Smooth muscle cell of the brain vasculature (primary cell): ENCODE data around the gene SMYD3.
A peak's percentile ranks its signal among the peaks of the same experiment; 100 is the strongest.
"Not testable (repeated sequence)": the region's sequence is repeated elsewhere in the genome, so short reads cannot be mapped to it uniquely, and the experiment has no call there.

Experiments used
- DNase-seq: peaks from one replicate; pipeline ENCODE4 v3.0.0-alpha.2; 2012; ENCODE audit warnings: low read depth, low spot score

Gene SMYD3

GRCh38 chr1:245742896-245743295 lies 764.2 kb downstream of the SMYD3 start:
- DNase-seq, result peak; percentile 18

- DNase-seq, result not testable (repeated sequence)
Observed at GRCh38 chr1:245740336-245740735, 766.7 kb downstream of the SMYD3 start.

GRCh38 chr1:245730801-245731200 lies 776.3 kb downstream of the SMYD3 start:
- no peak for DNase-seq

GRCh38 chr1:245728035-245728434 lies 779.0 kb downstream of the SMYD3 start:
- not testable (repeated sequence) for DNase-seq

GRCh38 chr1:245721488-245721887 lies 785.6 kb downstream of the SMYD3 start:
- DNase-seq, result no peak

GRCh38 chr1:245718951-245719350 lies 788.1 kb downstream of the SMYD3 start:
- DNase-seq, result no peak

GRCh38 chr1:245718123-245718522 lies 789.0 kb downstream of the SMYD3 start:
- DNase-seq, result no peak

GRCh38 chr1:245717611-245718010 lies 789.5 kb downstream of the SMYD3 start:
- no peak for DNase-seq

- DNase-seq, result no peak
Observed at GRCh38 chr1:245716561-245716960, 790.5 kb downstream of the SMYD3 start.

GRCh38 chr1:245715970-245716369 lies 791.1 kb downstream of the SMYD3 start:
- DNase-seq, result no peak

- DNase-seq, result no peak
Observed at GRCh38 chr1:245715291-245715701, 791.8 kb downstream of the SMYD3 start.

- DNase-seq, result not testable (repeated sequence)
Observed at GRCh38 chr1:245714027-245714426, 793.1 kb downstream of the SMYD3 start.

- DNase-seq, result no peak
Observed at GRCh38 chr1:245710961-245711903, 795.8 kb downstream of the SMYD3 start.

- DNase-seq, result no peak
Observed at GRCh38 chr1:245707941-245708340, 799.1 kb downstream of the SMYD3 start.

- DNase-seq, result no peak
Observed at GRCh38 chr1:245704765-245705164, 802.3 kb downstream of the SMYD3 start.

GRCh38 chr1:245704341-245704740 lies 802.7 kb downstream of the SMYD3 start:
- DNase-seq, result no peak

GRCh38 chr1:245702346-245702745 lies 804.7 kb downstream of the SMYD3 start:
- DNase-seq, result no peak

- DNase-seq, result no peak
Observed at GRCh38 chr1:245701631-245702030, 805.4 kb downstream of the SMYD3 start.

GRCh38 chr1:245700631-245701030 lies 806.4 kb downstream of the SMYD3 start:
- no peak for DNase-seq
